ENCODE measurements around the gene SOS2.

The SOS2 gene

DNA sequence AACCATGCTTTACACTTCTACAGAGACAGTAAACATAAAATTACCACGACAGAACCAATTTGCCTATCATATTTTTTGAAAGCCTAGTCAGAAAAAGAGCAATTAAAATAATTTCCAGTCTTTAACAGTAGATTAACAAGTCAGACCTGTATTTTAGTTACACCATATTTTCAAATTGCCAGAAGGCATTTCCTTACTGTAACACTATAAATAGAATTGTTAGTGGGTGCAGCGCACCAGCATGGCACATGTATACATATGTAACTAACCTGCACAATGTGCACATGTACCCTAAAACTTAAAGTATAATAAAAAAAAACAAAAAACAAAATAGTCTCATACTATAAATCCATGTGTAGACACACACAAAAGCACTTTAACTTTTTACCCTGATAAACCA lies 16.0 kb downstream of the SOS2 start:
- no peaks in the 10 kb centered on the region for H3K27me3 ChIP-seq (ENCODE audit: insufficient read depth, low read depth, severe bottlenecking)
- DNase-seq, result no peak
- no peak overlapping the region for H3K4me3 ChIP-seq (ENCODE audit: low read depth, low read length)
- no peaks in the 10 kb centered on the region for H3K9me3 ChIP-seq (ENCODE audit: severe bottlenecking)
- H3K36me3 ChIP-seq, result peaks cover 10% of the 10 kb centered on the region
- TF ChIP-seq, protein P1, sequence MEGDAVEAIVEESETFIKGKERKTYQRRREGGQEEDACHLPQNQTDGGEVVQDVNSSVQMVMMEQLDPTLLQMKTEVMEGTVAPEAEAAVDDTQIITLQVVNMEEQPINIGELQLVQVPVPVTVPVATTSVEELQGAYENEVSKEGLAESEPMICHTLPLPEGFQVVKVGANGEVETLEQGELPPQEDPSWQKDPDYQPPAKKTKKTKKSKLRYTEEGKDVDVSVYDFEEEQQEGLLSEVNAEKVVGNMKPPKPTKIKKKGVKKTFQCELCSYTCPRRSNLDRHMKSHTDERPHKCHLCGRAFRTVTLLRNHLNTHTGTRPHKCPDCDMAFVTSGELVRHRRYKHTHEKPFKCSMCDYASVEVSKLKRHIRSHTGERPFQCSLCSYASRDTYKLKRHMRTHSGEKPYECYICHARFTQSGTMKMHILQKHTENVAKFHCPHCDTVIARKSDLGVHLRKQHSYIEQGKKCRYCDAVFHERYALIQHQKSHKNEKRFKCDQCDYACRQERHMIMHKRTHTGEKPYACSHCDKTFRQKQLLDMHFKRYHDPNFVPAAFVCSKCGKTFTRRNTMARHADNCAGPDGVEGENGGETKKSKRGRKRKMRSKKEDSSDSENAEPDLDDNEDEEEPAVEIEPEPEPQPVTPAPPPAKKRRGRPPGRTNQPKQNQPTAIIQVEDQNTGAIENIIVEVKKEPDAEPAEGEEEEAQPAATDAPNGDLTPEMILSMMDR (IDR thresholded peaks at IDR 0.05; ENCODE audit: low read depth, low read length), result no peak
- no peak overlapping the region for H3K27ac ChIP-seq

GRCh38 chr14:50213795-50214194 lies 17.6 kb downstream of the SOS2 start:
- TF ChIP-seq, protein P1 (IDR thresholded peaks at IDR 0.05; ENCODE audit: low read depth, low read length), result no peak
- no peak overlapping the region for H3K4me3 ChIP-seq (ENCODE audit: low read depth, low read length)
- H3K36me3 ChIP-seq, result peaks cover 10% of the 10 kb centered on the region

GRCh38 chr14:50212726-50213125 lies 18.7 kb downstream of the SOS2 start:
- TF ChIP-seq, protein P1 (IDR thresholded peaks at IDR 0.05; ENCODE audit: low read depth, low read length), result no peak
- DNase-seq, result no peak
- no peak overlapping the region for H3K4me3 ChIP-seq (ENCODE audit: low read depth, low read length)
- H3K27ac ChIP-seq, result no peak overlapping the region
- H3K27me3 ChIP-seq (ENCODE audit: insufficient read depth, low read depth, severe bottlenecking), result no peaks in the 10 kb centered on the region
- H3K36me3 ChIP-seq, result peaks cover 6% of the 10 kb centered on the region; the same call in 1 of the 2 replicates
- no peaks in the 10 kb centered on the region for H3K9me3 ChIP-seq (ENCODE audit: severe bottlenecking)

More at GRCh38 chr14:50213795-50214194, 17.6 kb downstream of the SOS2 start:
- DNase-seq, result no peak
- no peak overlapping the region for H3K27ac ChIP-seq
- no peaks in the 10 kb centered on the region for H3K27me3 ChIP-seq (ENCODE audit: insufficient read depth, low read depth, severe bottlenecking)
- no peaks in the 10 kb centered on the region for H3K9me3 ChIP-seq (ENCODE audit: severe bottlenecking)

DNA sequence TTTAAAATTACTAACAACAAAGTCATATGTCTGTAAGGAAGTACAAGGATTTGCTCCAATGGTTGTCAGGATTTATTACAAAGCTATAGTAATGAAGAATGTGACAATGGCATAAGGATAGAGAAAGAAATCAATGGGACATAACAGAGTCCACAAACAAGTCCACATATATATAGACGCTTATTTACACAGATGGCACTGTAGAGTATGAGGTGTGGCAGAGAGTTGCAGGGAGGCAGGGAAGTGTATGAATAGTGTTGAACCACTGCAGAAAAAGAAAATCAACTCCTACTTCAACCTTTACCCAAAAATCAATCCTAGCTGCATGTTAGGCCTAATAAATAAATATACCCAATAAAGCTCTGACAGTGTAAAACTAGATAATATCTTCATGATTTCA lies 21.3 kb downstream of the SOS2 start:
- no peaks in the 10 kb centered on the region for H3K9me3 ChIP-seq (ENCODE audit: severe bottlenecking)
- no peaks in the 10 kb centered on the region for H3K27me3 ChIP-seq (ENCODE audit: insufficient read depth, low read depth, severe bottlenecking)
- no peak overlapping the region for H3K27ac ChIP-seq
- H3K4me3 ChIP-seq (ENCODE audit: low read depth, low read length), result no peak overlapping the region
- no peak for DNase-seq
- peaks cover 6% of the 10 kb centered on the region; the same call in 1 of the 2 replicates for H3K36me3 ChIP-seq
- TF ChIP-seq, protein P1 (IDR thresholded peaks at IDR 0.05; ENCODE audit: low read depth, low read length), result no peak

GRCh38 chr14:50198499-50198898 lies 32.9 kb downstream of the SOS2 start:
- Histone ChIP-seq H3K27me3 (ENCODE audit: insufficient read depth, low read depth, severe bottlenecking) (no peaks in the 10 kb centered on the region), H3K4me3 (ENCODE audit: low read depth, low read length) (no peak overlapping the region), H3K36me3 (peaks cover 38% of the 10 kb centered on the region), H3K27ac (no peak overlapping the region), H3K9me3 (ENCODE audit: severe bottlenecking) (no peaks in the 10 kb centered on the region)
- no peak for DNase-seq
- TF ChIP-seq, protein P1 (IDR thresholded peaks at IDR 0.05; ENCODE audit: low read depth, low read length), result no peak

DNA sequence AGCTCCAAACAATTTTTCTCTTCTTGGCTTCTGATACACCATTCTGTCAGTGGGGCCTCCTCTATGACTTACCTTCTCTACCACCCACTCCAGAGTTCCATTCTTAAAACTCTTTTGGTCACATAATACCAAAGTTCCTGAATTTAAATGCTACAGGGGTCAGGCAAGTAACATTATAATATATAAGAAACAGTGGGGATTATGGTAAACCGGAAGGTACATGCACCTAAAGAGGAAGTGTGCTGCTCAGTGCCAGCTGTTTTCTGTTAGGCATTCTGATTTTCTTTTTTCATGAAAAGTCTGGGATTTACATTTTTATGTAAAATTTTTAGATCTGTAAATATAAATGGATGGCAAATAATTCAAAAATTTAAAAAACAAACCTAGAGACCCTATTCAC lies 39.9 kb downstream of the SOS2 start:
- TF ChIP-seq, protein P1 (IDR thresholded peaks at IDR 0.05; ENCODE audit: low read depth, low read length), result no peak
- Histone ChIP-seq H3K27me3 (ENCODE audit: insufficient read depth, low read depth, severe bottlenecking) (no peaks in the 10 kb centered on the region), H3K4me3 (ENCODE audit: low read depth, low read length) (no peak overlapping the region), H3K27ac (no peak overlapping the region), H3K36me3 (peaks cover 19% of the 10 kb centered on the region), H3K9me3 (ENCODE audit: severe bottlenecking) (no peaks in the 10 kb centered on the region)
- DNase-seq, result no peak

Measured in WERI-Rb-1 (cell line).